AG04449 (cell line): ENCODE measurements around the gene GJC1.
"Not testable (repeated sequence)": the region's sequence is repeated elsewhere in the genome, so short reads cannot be mapped to it uniquely, and the experiment has no call there.

Experiments used
- CTCF ChIA-PET: fragments of 350-600 bp; formaldehyde crosslinking; extraction: SDS; loops from one replicate; lab custom pipeline; 2021; ENCODE audit warnings: antibody characterized with exemption; lab: Yijun Ruan, JAX
- POLR2A ChIA-PET: fragments of 400-600, 350-600 bp; formaldehyde crosslinking; extraction: SDS; loops from one replicate; lab custom pipeline; 2020; ENCODE audit warnings: antibody characterized with exemption, inconsistent platforms; lab: Yijun Ruan, JAX
- DNase-seq: peaks from one replicate; pipeline ENCODE4 v3.0.0-alpha.2; 2010; ENCODE audit warnings: low read depth, low spot score
- H3K4me3 ChIP-seq: 2 replicates; pipeline ENCODE4 v1.5.1; 2011; ENCODE audit warnings: low read depth, mild to moderate bottlenecking, control low read depth, low read length
- TF ChIP-seq, protein P1 (sequence below): IDR thresholded peaks from one replicate; pipeline ENCODE4 v1.5.1; 2011; ENCODE audit warnings: mild to moderate bottlenecking, moderate library complexity, low read length, control low read depth, inconsistent platforms; ENCODE audit not compliant: insufficient read depth; ENCODE audit errors: missing control alignments

GJC1 gene

GRCh38 chr17:44759916-44760243 lies 70.2 kb downstream of the GJC1 start:
- no peak overlapping the region for H3K4me3 ChIP-seq
- CTCF ChIA-PET: interaction anchor here (0.8 to 2.9 kb wide), 4 partner anchors 15 to 119 kb away, joined by 3 to 9 read pairs (median 6); no protein-coding TSS in a partner anchor
- POLR2A ChIA-PET: no interaction called here
- DNase-seq: no peak
- TF ChIP-seq, protein P1, sequence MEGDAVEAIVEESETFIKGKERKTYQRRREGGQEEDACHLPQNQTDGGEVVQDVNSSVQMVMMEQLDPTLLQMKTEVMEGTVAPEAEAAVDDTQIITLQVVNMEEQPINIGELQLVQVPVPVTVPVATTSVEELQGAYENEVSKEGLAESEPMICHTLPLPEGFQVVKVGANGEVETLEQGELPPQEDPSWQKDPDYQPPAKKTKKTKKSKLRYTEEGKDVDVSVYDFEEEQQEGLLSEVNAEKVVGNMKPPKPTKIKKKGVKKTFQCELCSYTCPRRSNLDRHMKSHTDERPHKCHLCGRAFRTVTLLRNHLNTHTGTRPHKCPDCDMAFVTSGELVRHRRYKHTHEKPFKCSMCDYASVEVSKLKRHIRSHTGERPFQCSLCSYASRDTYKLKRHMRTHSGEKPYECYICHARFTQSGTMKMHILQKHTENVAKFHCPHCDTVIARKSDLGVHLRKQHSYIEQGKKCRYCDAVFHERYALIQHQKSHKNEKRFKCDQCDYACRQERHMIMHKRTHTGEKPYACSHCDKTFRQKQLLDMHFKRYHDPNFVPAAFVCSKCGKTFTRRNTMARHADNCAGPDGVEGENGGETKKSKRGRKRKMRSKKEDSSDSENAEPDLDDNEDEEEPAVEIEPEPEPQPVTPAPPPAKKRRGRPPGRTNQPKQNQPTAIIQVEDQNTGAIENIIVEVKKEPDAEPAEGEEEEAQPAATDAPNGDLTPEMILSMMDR: no peak

- ChIA-PET CTCF (interaction anchor here (1.4 to 2.9 kb wide), 3 partner anchors 16 to 119 kb away, joined by 5 to 9 read pairs (median 6); no protein-coding TSS in a partner anchor), POLR2A (no interaction called here)
- no peak for DNase-seq
- H3K4me3 ChIP-seq: peak overlapping the region; percentile 50
- TF ChIP-seq, protein P1: no peak
These were observed 70.8 kb downstream of the GJC1 start for GRCh38 chr17:44759086-44759915.

GRCh38 chr17:44758414-44759085 lies 71.5 kb downstream of the GJC1 start, which contains the start of gene ADAM11:
Gene ADAM11 (plus strand): TSS chr17:44758988. CDS start chr17:44759200, 212 bp downstream.
- no peak for DNase-seq
- H3K4me3 ChIP-seq: peak within 1 kb of the TSS; percentile 50
- TF ChIP-seq, protein P1: no peak
- ChIA-PET CTCF (interaction anchor here (1.4 to 2.9 kb wide), 3 partner anchors 17 to 120 kb away, joined by 5 to 9 read pairs (median 6); no protein-coding TSS in a partner anchor), POLR2A (no interaction called here)

- no peak for DNase-seq
- POLR2A ChIA-PET: no interaction called here
- H3K4me3 ChIP-seq: no peak overlapping the region
- CTCF ChIA-PET: interaction anchor here (2.9 kb wide), 1 partner anchor 107 kb away, joined by 9 read pairs; no protein-coding TSS in a partner anchor
- TF ChIP-seq, protein P1: no peak
These were observed 72.1 kb downstream of the GJC1 start for GRCh38 chr17:44757918-44758413.

DNA sequence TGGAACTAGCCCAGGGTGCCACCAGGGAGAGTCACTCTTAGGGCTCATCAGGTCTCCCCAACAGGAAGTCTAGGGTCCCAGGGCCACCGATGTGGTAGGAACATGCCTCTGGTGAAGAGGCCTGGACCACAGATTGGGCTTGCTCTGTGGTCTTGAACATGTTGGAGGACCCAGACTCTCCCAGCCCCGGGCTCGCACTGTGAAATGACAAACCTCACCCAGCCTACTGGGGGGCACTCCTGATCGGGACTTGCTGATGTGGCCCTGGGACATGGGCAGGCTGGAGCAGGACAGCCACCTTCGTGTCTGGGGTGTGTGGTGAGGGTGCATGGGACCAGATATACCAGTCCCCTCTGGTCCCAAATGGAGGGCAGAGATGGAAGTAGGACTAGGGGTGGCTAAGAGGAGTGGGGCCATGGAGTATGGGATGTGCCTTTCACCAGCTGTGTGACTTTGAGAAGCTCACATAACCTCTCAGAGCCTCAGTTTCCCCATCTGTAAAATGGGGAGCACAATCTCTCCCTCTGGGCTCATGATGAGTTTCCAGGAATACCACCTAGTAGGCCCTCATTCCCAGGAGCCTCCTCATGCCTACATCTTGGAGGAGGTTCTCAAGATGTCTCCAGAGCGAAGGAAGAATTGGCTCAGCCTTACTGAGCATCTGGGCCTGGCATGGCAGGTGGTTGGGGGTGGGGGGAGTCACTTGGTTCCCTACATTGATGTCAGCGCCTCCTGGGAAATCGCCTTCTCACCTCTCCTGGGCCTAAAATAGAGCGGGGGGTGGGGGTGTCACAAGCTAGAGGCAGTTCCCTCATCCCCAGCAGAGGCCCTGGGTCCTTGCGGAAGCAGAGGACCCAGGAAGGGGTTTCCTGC lies 72.8 kb downstream of the GJC1 start:
- no peak for DNase-seq
- TF ChIP-seq, protein P1: no peak
- POLR2A ChIA-PET: no interaction called here
- CTCF ChIA-PET: no interaction called here
- H3K4me3 ChIP-seq: no peak overlapping the region

GRCh38 chr17:44755180-44755579 lies 74.9 kb downstream of the GJC1 start:
- CTCF ChIA-PET, DNase-seq, H3K4me3 ChIP-seq, POLR2A ChIA-PET: not testable (repeated sequence)
